Measurements from ENCODE around the gene ANTXR1.

Gene ANTXR1

DNA sequence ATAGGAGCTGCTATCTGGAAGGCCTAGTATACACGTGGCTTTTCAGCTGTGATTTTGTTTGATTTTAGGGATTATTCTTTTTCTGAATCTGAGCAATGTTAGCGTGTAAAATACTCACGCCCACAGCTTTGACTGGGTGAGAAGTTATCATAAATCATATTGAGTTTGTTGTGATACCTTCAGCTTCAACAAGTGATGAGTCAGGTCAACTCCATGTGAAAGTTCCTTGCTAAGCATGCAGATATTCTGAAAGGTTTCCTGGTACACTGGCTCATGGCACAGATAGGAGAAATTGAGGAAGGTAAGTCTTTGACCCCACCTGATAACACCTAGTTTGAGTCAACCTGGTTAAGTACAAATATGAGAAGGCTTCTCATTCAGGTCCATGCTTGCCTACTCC lies 38.7 kb upstream of the ANTXR1 start, which contains the start of gene GKN1:
Gene GKN1, plus strand, starts transcription at position 386 of the 400 bp plus-strand sequence. CDS start 42 bp downstream, outside the sequence.
- H3K27ac ChIP-seq: no peak within 1 kb of the TSS
- TF ChIP-seq ZFX (IDR thresholded peaks at IDR 0.05): no peak
- TF ChIP-seq, protein P1, sequence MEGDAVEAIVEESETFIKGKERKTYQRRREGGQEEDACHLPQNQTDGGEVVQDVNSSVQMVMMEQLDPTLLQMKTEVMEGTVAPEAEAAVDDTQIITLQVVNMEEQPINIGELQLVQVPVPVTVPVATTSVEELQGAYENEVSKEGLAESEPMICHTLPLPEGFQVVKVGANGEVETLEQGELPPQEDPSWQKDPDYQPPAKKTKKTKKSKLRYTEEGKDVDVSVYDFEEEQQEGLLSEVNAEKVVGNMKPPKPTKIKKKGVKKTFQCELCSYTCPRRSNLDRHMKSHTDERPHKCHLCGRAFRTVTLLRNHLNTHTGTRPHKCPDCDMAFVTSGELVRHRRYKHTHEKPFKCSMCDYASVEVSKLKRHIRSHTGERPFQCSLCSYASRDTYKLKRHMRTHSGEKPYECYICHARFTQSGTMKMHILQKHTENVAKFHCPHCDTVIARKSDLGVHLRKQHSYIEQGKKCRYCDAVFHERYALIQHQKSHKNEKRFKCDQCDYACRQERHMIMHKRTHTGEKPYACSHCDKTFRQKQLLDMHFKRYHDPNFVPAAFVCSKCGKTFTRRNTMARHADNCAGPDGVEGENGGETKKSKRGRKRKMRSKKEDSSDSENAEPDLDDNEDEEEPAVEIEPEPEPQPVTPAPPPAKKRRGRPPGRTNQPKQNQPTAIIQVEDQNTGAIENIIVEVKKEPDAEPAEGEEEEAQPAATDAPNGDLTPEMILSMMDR (conservative IDR thresholded peaks at IDR 0.05): no peak

DNA sequence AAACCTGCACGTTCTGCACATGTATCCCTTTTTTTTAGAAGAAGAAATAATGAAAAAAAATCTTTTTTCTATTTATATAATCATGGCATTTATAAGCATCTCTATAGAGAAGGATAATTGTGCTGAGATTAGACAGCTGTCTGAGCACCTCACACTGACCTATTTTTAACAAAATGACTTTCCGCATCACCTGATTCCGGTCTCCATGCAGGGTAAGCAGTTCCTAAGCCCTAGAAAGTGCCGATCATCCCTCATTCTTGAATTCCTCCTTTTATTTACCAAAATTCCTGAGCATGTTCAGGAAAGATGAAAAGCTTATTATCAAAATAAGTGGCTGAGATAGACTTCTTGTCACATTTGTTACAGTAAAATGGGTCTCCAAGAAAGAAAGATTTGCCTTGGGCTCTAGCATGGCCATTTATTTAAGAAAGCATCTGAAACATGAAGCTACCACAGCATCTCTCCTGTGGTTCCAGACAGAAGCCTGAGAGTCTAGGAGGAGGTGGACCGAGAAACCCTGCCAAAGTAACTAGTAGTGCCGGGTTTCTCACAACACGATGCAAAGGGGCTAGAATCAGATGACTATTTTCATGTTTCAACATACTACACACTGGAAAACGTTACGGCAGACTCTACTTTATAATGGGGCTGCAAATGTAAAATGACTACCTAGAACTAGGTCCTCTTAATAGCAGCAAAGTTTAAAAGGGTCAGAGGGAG lies 37.9 kb upstream of the ANTXR1 start:
- H3K27ac ChIP-seq: no peak overlapping the region
- TF ChIP-seq ZFX (IDR thresholded peaks at IDR 0.05): no peak
- TF ChIP-seq, protein P1 (conservative IDR thresholded peaks at IDR 0.05): no peak

DNA sequence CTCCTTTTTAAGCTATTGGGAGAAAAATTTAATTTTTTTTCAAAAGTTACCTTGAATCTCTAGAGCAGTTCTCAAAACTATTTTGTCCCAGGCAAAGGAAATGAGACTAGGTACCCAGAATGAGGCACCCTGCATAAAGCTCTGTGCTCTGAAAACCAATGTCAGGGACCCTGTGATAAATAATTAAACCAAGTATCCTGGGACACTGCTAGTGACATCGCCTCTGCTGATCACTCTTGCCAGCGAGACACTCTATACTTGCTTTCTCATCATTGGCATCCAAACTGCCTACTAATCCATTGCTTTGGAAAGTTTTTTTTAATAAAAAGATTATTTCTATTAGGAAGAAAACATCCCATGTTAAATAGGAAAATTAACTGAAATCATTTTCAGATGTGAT lies 37.1 kb upstream of the ANTXR1 start:
- no peak for TF ChIP-seq ZFX (IDR thresholded peaks at IDR 0.05)
- TF ChIP-seq, protein P1 (conservative IDR thresholded peaks at IDR 0.05): no peak
- no peak overlapping the region for H3K27ac ChIP-seq

DNA sequence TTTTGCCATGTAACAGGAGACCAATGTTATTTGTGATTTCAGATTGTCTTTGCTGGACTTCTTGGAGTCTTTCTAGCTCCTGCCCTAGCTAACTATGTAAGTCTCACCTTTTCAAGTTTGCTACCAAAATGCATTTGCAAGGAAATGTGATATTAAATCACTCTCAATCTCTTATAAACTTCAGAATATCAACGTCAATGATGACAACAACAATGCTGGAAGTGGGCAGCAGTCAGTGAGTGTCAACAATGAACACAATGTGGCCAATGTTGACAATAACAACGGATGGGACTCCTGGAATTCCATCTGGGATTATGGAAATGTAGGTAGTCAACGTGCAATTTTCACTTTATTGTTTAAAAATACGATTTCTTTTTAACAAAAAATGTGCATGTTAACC lies 35.5 kb upstream of the ANTXR1 start:
- H3K27ac ChIP-seq: no peak overlapping the region
- TF ChIP-seq, protein P1 (conservative IDR thresholded peaks at IDR 0.05): no peak
- no peak for TF ChIP-seq ZFX (IDR thresholded peaks at IDR 0.05)

DNA sequence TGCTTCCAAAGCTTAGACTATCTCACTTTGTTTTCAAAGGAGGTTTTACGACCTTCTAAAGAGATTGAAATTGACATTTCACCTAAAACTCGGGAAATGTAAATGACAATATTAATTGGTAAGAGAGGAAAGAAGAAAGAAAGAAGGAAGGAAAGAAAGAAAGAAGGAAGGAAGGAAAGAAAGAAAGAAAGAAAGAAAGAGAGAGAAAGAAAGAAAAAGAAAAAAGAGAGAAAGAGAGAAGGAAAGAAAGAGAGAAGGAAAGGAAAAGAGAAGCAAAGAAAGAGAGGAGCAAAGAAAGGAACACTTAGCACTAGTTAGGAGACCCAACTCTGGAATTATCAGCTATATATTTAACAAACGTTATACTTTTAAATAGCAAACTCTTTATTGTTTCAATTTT lies 34.9 kb upstream of the ANTXR1 start:
- H3K27ac ChIP-seq: no peak overlapping the region
- no peak for TF ChIP-seq ZFX (IDR thresholded peaks at IDR 0.05)
- TF ChIP-seq, protein P1 (conservative IDR thresholded peaks at IDR 0.05): no peak

DNA sequence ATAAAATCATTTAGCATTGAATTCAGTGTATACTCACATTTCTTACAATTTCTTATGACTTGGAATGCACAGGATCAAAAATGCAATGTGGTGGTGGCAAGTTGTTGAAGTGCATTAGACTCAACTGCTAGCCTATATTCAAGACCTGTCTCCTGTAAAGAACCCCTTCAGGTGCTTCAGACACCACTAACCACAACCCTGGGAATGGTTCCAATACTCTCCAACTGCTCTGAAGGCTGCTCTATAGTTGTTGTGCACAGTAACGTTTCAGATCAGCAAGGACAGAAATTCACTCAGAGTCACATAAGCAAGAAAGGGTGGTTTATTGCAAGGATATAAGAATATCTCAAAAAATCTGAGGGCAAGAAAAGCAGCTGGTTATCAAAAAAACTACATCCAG lies 32.0 kb upstream of the ANTXR1 start:
- TF ChIP-seq, protein P1 (conservative IDR thresholded peaks at IDR 0.05): no peak
- TF ChIP-seq ZFX (IDR thresholded peaks at IDR 0.05): no peak

DNA sequence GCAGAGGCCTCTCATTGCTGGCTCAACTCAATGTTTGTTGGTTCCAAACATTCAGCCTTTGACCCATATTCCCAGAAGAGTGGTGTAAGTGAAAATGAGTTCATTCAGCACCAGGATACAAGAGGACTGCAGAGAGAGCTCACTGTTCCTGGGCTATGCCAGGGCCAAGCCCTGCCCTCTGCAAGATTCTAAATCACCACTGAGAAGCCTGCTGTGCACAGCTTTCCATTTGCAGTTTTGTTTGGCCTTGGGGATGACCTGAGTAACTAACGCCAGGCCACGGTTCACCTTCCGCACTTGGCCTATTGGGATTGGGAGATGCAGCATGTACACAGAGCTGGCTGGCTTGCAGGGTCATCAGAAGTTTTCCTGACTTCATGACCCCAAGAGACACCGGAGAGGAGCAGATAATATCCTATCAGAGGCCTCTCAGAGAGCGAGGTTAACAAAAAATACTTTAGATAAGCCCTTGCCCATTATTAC lies 25.9 kb upstream of the ANTXR1 start:
- TF ChIP-seq ZFX (IDR thresholded peaks at IDR 0.05): no peak
- TF ChIP-seq, protein P1 (conservative IDR thresholded peaks at IDR 0.05): no peak
- no peak overlapping the region for H3K27ac ChIP-seq

More for the DNA sequence above, 32.0 kb upstream of the ANTXR1 start:
- no peak overlapping the region for H3K27ac ChIP-seq

Data from C4-2B (cell line).